HL-60/S4 (cell line): ENCODE measurements around the gene EVPLL.
"Not testable (repeated sequence)": the region's sequence is repeated elsewhere in the genome, so short reads cannot be mapped to it uniquely, and the experiment has no call there.

Experiments used
- in situ Hi-C: fragments of 300-500 bp; cut with MboI; formaldehyde crosslinking; loops from 2 replicates; pipeline ENCODE4 v1.14.3; 2022; ENCODE audit warnings: low sequenced_read_pairs

Gene EVPLL

DNA sequence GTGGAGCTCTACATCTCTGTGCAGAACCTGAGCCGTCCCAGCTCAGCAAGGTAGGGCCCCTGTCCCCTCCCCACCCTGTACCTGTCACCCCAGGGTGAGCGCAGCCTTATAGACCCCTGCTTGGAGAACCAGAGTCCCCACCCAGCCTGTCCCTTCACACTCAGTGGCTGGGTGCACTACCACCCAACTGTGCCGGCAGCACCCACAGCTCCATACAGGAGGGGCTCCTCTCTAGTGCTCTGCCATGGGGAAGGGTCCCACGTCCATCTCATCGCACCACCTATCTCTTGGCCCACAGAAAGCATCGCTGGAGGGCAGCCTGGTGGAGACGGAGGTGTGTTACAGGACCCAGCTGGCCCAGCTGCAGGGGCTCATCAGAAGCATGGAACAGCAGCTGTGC lies 45.4 kb downstream of the EVPLL start:
- in situ Hi-C loops, result not testable (repeated sequence)

DNA sequence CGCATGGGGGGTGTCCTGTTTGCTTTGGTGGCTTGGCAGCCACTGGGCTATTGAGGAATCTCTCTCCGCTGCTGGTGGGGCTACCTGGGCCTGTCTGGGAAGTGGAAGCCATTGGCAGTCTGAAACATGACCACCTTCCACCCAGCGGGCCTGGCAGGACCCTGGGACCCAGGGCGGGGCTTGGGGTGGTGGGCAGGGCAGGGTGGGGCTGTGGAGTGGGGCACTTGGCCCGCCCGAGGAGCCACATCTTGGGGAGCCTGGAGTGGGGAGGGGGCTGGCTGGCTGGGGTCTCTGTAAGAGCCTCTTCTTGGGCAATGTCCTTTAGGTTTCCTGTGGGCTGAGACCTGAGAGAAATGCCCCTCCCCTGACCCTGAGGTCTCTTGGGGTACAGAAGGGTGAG lies 48.0 kb downstream of the EVPLL start:
- in situ Hi-C loops, result not testable (repeated sequence)

DNA sequence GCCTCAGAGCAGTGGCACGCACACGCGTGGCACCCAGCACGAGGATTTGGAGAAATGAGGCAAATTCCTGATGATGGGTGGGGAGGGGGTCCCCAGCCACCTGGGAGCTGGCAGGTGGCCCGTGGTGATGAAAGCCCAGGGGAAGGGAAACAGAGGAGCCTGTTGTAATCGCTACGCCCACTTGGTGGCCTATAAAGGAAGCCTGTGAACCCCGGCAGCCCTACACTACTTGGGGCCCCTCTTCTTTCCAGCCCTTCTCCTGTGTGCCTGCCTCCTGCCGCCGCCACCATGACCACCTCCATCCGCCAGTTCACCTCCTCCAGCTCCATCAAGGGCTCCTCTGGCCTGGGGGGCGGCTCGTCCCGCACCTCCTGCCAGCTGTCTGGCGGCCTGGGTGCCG lies 49.1 kb downstream of the EVPLL start:
- in situ Hi-C loops, result not testable (repeated sequence)

DNA sequence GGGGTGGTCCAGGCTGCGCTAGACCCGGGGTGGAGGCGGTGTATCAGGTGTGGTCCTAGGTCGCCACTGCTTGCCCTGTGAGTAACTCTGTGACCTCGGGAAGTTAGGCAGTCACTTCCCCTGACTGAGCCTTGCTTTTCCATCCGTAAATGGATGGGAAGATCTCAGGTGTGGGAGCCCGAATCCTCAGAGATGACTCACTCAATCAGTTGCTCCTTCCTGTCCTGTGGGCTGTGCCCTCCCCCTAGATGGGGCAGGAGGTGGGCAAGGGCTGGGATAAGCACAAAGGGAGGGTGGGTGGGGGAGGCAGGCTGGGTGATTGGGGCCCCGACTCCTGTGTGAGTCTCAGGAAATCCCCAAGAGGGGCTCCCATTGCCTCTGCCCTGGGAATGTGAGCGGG lies 54.6 kb downstream of the EVPLL start:
- in situ Hi-C loops, result not testable (repeated sequence)
